HepG2 (cell line): Measurements from ENCODE around the gene SMIM44. TPM values are rescaled to one million over a fixed set of nuclear protein-coding genes. Genes with fewer than 3 reads are reported as not detected.

ENCODE experiments used
- ARID4A ChIP-seq: sonication (generic); formaldehyde crosslinking; IDR thresholded peaks from 2 replicates; pipeline ENCODE4 v1.5.0; 2020; ENCODE audit warnings: mild to moderate bottlenecking, missing genetic modification reagents, borderline replicate concordance
- CHD2 ChIP-seq: IDR thresholded peaks from 2 replicates; pipeline ENCODE4 v1.6.1; 2011; ENCODE audit warnings: low read depth, low read length, improper control_type of control experiment
- DZIP1 ChIP-seq: sonication (generic); formaldehyde crosslinking; IDR thresholded peaks from 2 replicates; pipeline ENCODE4 v1.5.0; 2020; ENCODE audit warnings: mild to moderate bottlenecking, missing genetic modification reagents
- EHMT2 ChIP-seq: fragments of 200-600 bp; sonication (generic); IDR thresholded peaks from 2 replicates; pipeline ENCODE4 v1.7.0; 2017; ENCODE audit warnings: antibody characterized with exemption, low read depth, low read length, borderline replicate concordance
- FOXA1 ChIP-seq, 2 experiments: fragments of 450-650 bp in 1 of 2; sonication (generic) in 1 of 2; formaldehyde crosslinking in 1 of 2; IDR thresholded peaks; 2 replicates each; pipeline versions ENCODE4 v1.4.0 to v1.6.1; 2016 to 2020; ENCODE audit warnings: missing genetic modification reagents in 1 of 2
- JUN ChIP-seq: sonication (generic); formaldehyde crosslinking; IDR thresholded peaks from 2 replicates; pipeline ENCODE4 v1.4.0; 2020; ENCODE audit warnings: mild to moderate bottlenecking, missing genetic modification reagents
- MED8 ChIP-seq: sonication (generic); formaldehyde crosslinking; IDR thresholded peaks from 2 replicates; pipeline ENCODE4 v1.8.1; 2023; ENCODE audit warnings: mild to moderate bottlenecking, missing genetic modification reagents; ENCODE audit not compliant: insufficient replicate concordance
- PCBP1 ChIP-seq: fragments of 200-400 bp; formaldehyde crosslinking; IDR thresholded peaks from 2 replicates; pipeline ENCODE4 v1.6.1; 2017; ENCODE audit warnings: mild to moderate bottlenecking, low read depth, low read length, borderline replicate concordance
- RXRA ChIP-seq: sonication (generic); formaldehyde crosslinking; IDR thresholded peaks from 2 replicates; pipeline ENCODE4 v1.5.1; 2020; ENCODE audit warnings: missing genetic modification reagents
- SIN3A ChIP-seq: IDR thresholded peaks from 2 replicates; pipeline ENCODE4 v1.6.1; 2011; ENCODE audit warnings: low read depth, mild to moderate bottlenecking, control low read depth, low read length, borderline replicate concordance
- TARDBP ChIP-seq: sonication (generic); formaldehyde crosslinking; IDR thresholded peaks from 2 replicates; pipeline ENCODE4 v1.8.0; 2022; ENCODE audit warnings: mild to moderate bottlenecking, missing genetic modification reagents
- XRCC5 ChIP-seq: fragments of 200-400 bp; formaldehyde crosslinking; optimal IDR thresholded peaks from 2 replicates; pipeline ENCODE3; 2017; ENCODE audit warnings: mild to moderate bottlenecking, low read length
- ZEB1 ChIP-seq: IDR thresholded peaks from 2 replicates; pipeline ENCODE4 v1.6.1; 2012; ENCODE audit warnings: mild to moderate bottlenecking, low read depth, inconsistent platforms; ENCODE audit not compliant: insufficient replicate concordance
- ZFAT ChIP-seq: sonication (generic); formaldehyde crosslinking; conservative IDR thresholded peaks from 2 replicates; pipeline ENCODE4 v1.8.1; 2023; ENCODE audit warnings: missing genetic modification reagents, inconsistent platforms
- ZFX ChIP-seq: sonication (generic); formaldehyde crosslinking; IDR thresholded peaks from 2 replicates; pipeline ENCODE4 v1.4.0; 2020; ENCODE audit warnings: mild to moderate bottlenecking, low read depth, missing genetic modification reagents, moderate library complexity
- ZNF337 ChIP-seq: sonication (generic); formaldehyde crosslinking; IDR thresholded peaks from 2 replicates; pipeline ENCODE4 v1.5.1; 2020; ENCODE audit warnings: missing genetic modification reagents, low read depth, mild to moderate bottlenecking, borderline replicate concordance
- ZNF749 ChIP-seq: sonication (generic); formaldehyde crosslinking; IDR thresholded peaks from 2 replicates; pipeline ENCODE4 v1.8.0; 2022; ENCODE audit warnings: mild to moderate bottlenecking, missing genetic modification reagents, moderate library complexity, borderline replicate concordance
- ZZZ3 ChIP-seq: sonication (generic); formaldehyde crosslinking; IDR thresholded peaks from 2 replicates; pipeline ENCODE4 v1.4.0; 2020; ENCODE audit warnings: missing genetic modification reagents, mild to moderate bottlenecking, borderline replicate concordance
- polyA plus RNA-seq, 8 experiments: library from polyadenylated mRNA; depleted of rRNA in 3 of 8; stranded (reverse) in 7 of 8; unstranded in 1 of 8; fragments of >200 nt; fragmentation: Illumina TruSeq in 4 of 8; extraction: Trizol in 4 of 8; gene quantifications; 2 replicates each; pipeline versions ENCODE4 v1.2.1 to v1.2.3, GENCODE V29; 2011 to 2016; ENCODE audit warnings: low read depth in 4 of 8, missing spikeins in 1 of 8, mixed read lengths in 1 of 8; ENCODE audit not compliant: insufficient read depth in 1 of 8
- total RNA-seq, 5 experiments: library from RNA; depleted of rRNA; stranded (reverse); fragments of >200 nt; fragmentation: Illumina TruSeq; extraction: Trizol; gene quantifications; 2 replicates each; pipeline ENCODE4 v1.2.3, GENCODE V29; 2016; ENCODE audit warnings: low read depth in 1 of 5
- TF ChIP-seq, protein P1 (sequence below): sonication (generic); formaldehyde crosslinking; IDR thresholded peaks from 2 replicates; pipeline ENCODE4 v1.4.0; 2020; ENCODE audit warnings: missing genetic modification reagents, borderline replicate concordance

The SMIM44 gene
- total and polyA plus RNA-seq, 2 of the 13 experiments (the other 11 are each of a cell fraction or from before 2014, with no cell fraction given) = not detected

GRCh38 chr19:3500429-3501101 is 17.3 kb upstream of the SMIM44 start, which contains the start of gene DOHH (continued):
- peak; percentile 75; the same call in 1 of the 2 replicates for TF ChIP-seq DZIP1 (CRISPR knock-in tag)
- TF ChIP-seq PCBP1 = peak; percentile 82; the same call in 1 of the 2 replicates
- peak; percentile 83; the same call in 1 of the 2 replicates for TF ChIP-seq ZNF749 (CRISPR knock-in tag)
- TF ChIP-seq FOXA1 (IDR thresholded peaks at IDR 0.05) = no peak
- TF ChIP-seq FOXA1 (CRISPR knock-in tag; IDR thresholded peaks at IDR 0.05) = 0 out of 2 replicates have a peak, but pooled peaks have one; percentile 2
- TF ChIP-seq, protein P1, sequence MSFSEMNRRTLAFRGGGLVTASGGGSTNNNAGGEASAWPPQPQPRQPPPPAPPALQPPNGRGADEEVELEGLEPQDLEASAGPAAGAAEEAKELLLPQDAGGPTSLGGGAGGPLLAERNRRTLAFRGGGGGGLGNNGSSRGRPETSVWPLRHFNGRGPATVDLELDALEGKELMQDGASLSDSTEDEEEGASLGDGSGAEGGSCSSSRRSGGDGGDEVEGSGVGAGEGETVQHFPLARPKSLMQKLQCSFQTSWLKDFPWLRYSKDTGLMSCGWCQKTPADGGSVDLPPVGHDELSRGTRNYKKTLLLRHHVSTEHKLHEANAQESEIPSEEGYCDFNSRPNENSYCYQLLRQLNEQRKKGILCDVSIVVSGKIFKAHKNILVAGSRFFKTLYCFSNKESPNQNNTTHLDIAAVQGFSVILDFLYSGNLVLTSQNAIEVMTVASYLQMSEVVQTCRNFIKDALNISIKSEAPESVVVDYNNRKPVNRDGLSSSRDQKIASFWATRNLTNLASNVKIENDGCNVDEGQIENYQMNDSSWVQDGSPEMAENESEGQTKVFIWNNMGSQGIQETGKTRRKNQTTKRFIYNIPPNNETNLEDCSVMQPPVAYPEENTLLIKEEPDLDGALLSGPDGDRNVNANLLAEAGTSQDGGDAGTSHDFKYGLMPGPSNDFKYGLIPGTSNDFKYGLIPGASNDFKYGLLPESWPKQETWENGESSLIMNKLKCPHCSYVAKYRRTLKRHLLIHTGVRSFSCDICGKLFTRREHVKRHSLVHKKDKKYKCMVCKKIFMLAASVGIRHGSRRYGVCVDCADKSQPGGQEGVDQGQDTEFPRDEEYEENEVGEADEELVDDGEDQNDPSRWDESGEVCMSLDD (CRISPR knock-in tag) = no peak
- no peak for TF ChIP-seq ZZZ3 (CRISPR knock-in tag)
- peak; percentile 90 for TF ChIP-seq XRCC5
- no peak; the same call in 1 of the 2 replicates for TF ChIP-seq TARDBP (CRISPR knock-in tag)
- TF ChIP-seq ZNF337 (CRISPR knock-in tag) = no peak
- TF ChIP-seq SIN3A = peak; percentile 89; the same call in 1 of the 2 replicates
- peak; percentile 92 for TF ChIP-seq ARID4A
- peak; percentile 76 for TF ChIP-seq ZEB1
- TF ChIP-seq ZFAT (CRISPR knock-in tag) = no peak
- TF ChIP-seq JUN (CRISPR knock-in tag) = no peak
- TF ChIP-seq CHD2 = no peak
- TF ChIP-seq RXRA (CRISPR knock-in tag) = peak; percentile 62; the same call in 1 of the 2 replicates
- peak; percentile 78 for TF ChIP-seq ZFX (CRISPR knock-in tag)
- no peak for TF ChIP-seq EHMT2
- TF ChIP-seq MED8 = peak; percentile 94
